HG02642 (cell line): ENCODE measurements around the gene ACTL10.
"Not testable (repeated sequence)": the region's sequence is repeated elsewhere in the genome, so short reads cannot be mapped to it uniquely, and the experiment has no call there.

Source experiments
- ATAC-seq: cut with Tn5 transposase; IDR thresholded peaks from one replicate; pipeline ENCODE4 v1.9.1; 2021; ENCODE audit warnings: mild to moderate bottlenecking; ENCODE audit not compliant: unreplicated experiment, poor library complexity

ACTL10 gene

GRCh38 chr20:33689493-33689892 lies 22.8 kb downstream of the ACTL10 start:
- no peak for ATAC-seq

- no peak for ATAC-seq
Observed at GRCh38 chr20:33689973-33690372, 23.2 kb downstream of the ACTL10 start.

- ATAC-seq = no peak
Observed at GRCh38 chr20:33693289-33693688, 26.5 kb downstream of the ACTL10 start.

GRCh38 chr20:33693741-33694638 lies 27.2 kb downstream of the ACTL10 start:
- no peak for ATAC-seq

GRCh38 chr20:33694639-33695012 lies 27.9 kb downstream of the ACTL10 start:
- no peak for ATAC-seq

- no peak for ATAC-seq
Observed at GRCh38 chr20:33696448-33696847, 29.7 kb downstream of the ACTL10 start.

GRCh38 chr20:33697129-33697528 lies 30.4 kb downstream of the ACTL10 start:
- ATAC-seq = no peak

- ATAC-seq = not testable (repeated sequence)
Observed at GRCh38 chr20:33698966-33699365, 32.2 kb downstream of the ACTL10 start.

- not testable (repeated sequence) for ATAC-seq
Observed at GRCh38 chr20:33700696-33701441, 34.1 kb downstream of the ACTL10 start.

GRCh38 chr20:33701629-33702450 lies 35.1 kb downstream of the ACTL10 start:
- ATAC-seq = no peak

GRCh38 chr20:33702861-33703260 lies 36.1 kb downstream of the ACTL10 start:
- no peak for ATAC-seq

GRCh38 chr20:33703498-33704137 lies 36.9 kb downstream of the ACTL10 start:
- ATAC-seq = no peak

- ATAC-seq = no peak
Observed at GRCh38 chr20:33704197-33704924, 37.6 kb downstream of the ACTL10 start.

- no peak for ATAC-seq
Observed at GRCh38 chr20:33707668-33708067, 40.9 kb downstream of the ACTL10 start.

- no peak for ATAC-seq
Observed at GRCh38 chr20:33709398-33709797, 42.7 kb downstream of the ACTL10 start.

GRCh38 chr20:33709905-33710541 lies 43.3 kb downstream of the ACTL10 start:
- no peak for ATAC-seq

- no peak for ATAC-seq
Observed at GRCh38 chr20:33710681-33711445, 44.1 kb downstream of the ACTL10 start.

- ATAC-seq = no peak
Observed at GRCh38 chr20:33711446-33711738, 44.6 kb downstream of the ACTL10 start.
